Measurements from ENCODE around the gene NID1. TPM values are rescaled to one million over a fixed set of nuclear protein-coding genes. Genes with fewer than 3 reads are reported as not detected.

Gene NID1
- total and polyA plus RNA-seq, 8 donors: 3.6 to 28.2 (median 8.7) TPM

- TF ChIP-seq, protein P1, sequence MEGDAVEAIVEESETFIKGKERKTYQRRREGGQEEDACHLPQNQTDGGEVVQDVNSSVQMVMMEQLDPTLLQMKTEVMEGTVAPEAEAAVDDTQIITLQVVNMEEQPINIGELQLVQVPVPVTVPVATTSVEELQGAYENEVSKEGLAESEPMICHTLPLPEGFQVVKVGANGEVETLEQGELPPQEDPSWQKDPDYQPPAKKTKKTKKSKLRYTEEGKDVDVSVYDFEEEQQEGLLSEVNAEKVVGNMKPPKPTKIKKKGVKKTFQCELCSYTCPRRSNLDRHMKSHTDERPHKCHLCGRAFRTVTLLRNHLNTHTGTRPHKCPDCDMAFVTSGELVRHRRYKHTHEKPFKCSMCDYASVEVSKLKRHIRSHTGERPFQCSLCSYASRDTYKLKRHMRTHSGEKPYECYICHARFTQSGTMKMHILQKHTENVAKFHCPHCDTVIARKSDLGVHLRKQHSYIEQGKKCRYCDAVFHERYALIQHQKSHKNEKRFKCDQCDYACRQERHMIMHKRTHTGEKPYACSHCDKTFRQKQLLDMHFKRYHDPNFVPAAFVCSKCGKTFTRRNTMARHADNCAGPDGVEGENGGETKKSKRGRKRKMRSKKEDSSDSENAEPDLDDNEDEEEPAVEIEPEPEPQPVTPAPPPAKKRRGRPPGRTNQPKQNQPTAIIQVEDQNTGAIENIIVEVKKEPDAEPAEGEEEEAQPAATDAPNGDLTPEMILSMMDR (IDR thresholded peaks at IDR 0.05): no peak
- DNase-seq (no peak), FAIRE-seq (no peak)
Observed at GRCh38 chr1:236052232-236052993, 12.5 kb downstream of the NID1 start.

DNA sequence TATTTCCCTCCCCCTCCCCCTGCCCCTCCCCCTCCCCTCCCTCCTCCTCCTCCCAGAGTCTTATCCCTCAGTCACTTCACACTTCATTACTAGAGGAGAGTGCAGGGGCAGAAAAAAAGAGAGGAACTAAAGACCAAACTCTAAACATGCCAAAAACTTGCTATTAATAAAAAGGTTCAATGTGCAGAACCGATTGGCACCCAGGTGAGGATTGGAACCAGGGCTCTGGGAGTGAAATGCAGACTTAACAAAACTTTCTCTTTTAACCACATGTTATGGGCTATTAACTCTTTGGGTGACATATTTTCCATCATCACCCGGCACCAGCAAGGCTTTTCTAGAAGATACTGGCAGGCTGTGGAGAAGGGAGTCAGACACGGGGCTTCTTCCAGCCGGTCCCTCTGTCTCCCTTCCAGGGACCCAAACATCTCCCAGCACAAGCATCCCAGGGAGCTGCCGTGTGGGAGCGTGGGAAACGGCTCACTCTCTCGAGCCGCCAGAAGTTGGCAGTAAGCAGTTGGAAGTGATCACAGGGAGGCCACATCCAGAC lies 13.6 kb downstream of the NID1 start:
- Histone ChIP-seq H3K36me3 (no peaks in the 10 kb centered on the region), H3K27ac (no peak overlapping the region), H3K4me3 (no peak overlapping the region), H3K27me3 (no peaks in the 10 kb centered on the region), H3K9me3 (no peaks in the 10 kb centered on the region), H3K4me1 (no peaks in the 10 kb centered on the region)
- 20 to 23% methylated on average over 9 of the region's 9 CpGs for WGBS, 2 donors
- DNase-seq (no peak), ATAC-seq (no peak), FAIRE-seq (no peak)
- TF ChIP-seq, protein P1 (IDR thresholded peaks at IDR 0.05): no peak
- intact Hi-C loops (cut with DNase I): no loop called here

More at GRCh38 chr1:236052232-236052993, 12.5 kb downstream of the NID1 start:
- H3K27ac ChIP-seq: no peak overlapping the region
- 59 to 60% methylated on average over 12 of the region's 12 CpGs for WGBS, 2 donors
- no peak for ATAC-seq
- no peak overlapping the region for H3K4me3 ChIP-seq
- intact Hi-C loops (cut with DNase I): no loop called here
- H3K36me3 ChIP-seq: no peaks in the 10 kb centered on the region
- H3K9me3 ChIP-seq: no peaks in the 10 kb centered on the region
- H3K27me3 ChIP-seq: no peaks in the 10 kb centered on the region
- H3K4me1 ChIP-seq: no peaks in the 10 kb centered on the region

DNA sequence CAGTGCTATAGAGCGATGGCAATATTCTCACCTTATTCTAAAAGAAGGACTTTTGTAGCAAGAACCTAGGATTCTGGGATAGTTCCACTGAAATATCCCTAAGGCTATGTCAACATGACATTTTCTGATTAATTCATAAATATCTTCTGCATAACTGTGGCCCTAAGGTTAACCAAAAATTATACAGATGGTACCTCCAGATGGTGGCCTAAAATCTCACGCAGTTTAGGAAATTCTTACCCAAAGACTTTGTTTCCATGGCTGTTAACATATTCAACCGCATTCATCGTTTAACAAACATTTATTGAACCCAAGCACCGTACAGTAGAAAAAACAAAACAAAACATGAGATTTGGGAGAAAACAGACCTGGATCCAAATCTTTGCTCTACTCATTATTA lies 19.1 kb downstream of the NID1 start:
- Histone ChIP-seq H3K9me3 (no peaks in the 10 kb centered on the region), H3K27me3 (no peaks in the 10 kb centered on the region), H3K4me1 (no peaks in the 10 kb centered on the region), H3K4me3 (no peak overlapping the region), H3K27ac (no peak overlapping the region), H3K36me3 (no peaks in the 10 kb centered on the region)
- ATAC-seq: no peak
- intact Hi-C loops (cut with DNase I): no loop called here
- no peak for DNase-seq
- TF ChIP-seq, protein P1 (IDR thresholded peaks at IDR 0.05): no peak
- 92 to 96% methylated on average over 5 of the region's 5 CpGs for WGBS, 2 donors
- FAIRE-seq: no peak

- Histone ChIP-seq H3K27me3 (no peaks in the 10 kb centered on the region), H3K36me3 (no peaks in the 10 kb centered on the region), H3K9me3 (no peaks in the 10 kb centered on the region), H3K4me1 (no peaks in the 10 kb centered on the region), H3K4me3 (no peak overlapping the region), H3K27ac (no peak overlapping the region)
- 47 to 70% methylated on average over 3 of the region's 3 CpGs for WGBS, 2 donors
- FAIRE-seq (no peak), DNase-seq (no peak), ATAC-seq (no peak)
- intact Hi-C loops (cut with DNase I): no loop called here
- TF ChIP-seq, protein P1 (IDR thresholded peaks at IDR 0.05): no peak
Observed at GRCh38 chr1:236044341-236044740, 20.5 kb downstream of the NID1 start.

All from pancreas (tissue), 10 donors.